NB4 (cell line): ENCODE results near the gene CAMTA1.

Source experiments
- CTCF ChIP-seq: IDR thresholded peaks from one replicate; pipeline ENCODE4 v1.5.1; 2012; ENCODE audit warnings: low read depth, low read length
- POLR2A ChIP-seq: IDR thresholded peaks from 2 replicates; pipeline ENCODE4 v1.6.1; 2011; ENCODE audit warnings: mild to moderate bottlenecking; ENCODE audit not compliant: insufficient read length; ENCODE audit errors: extremely low read depth

- no peak for TF ChIP-seq CTCF
- no peak for TF ChIP-seq POLR2A
Observed at GRCh38 chr1:7356079-7356478, 570.8 kb downstream of the CAMTA1 start.
